GM19328 (cell line): ENCODE data around the gene SCAMP3.

Experiments
- ATAC-seq: cut with Tn5 transposase; IDR thresholded peaks from one replicate; pipeline ENCODE4 v1.9.1; 2021; ENCODE audit warnings: mild to moderate bottlenecking, moderate library complexity; ENCODE audit not compliant: unreplicated experiment

SCAMP3 gene

GRCh38 chr1:155286544-155286943 lies 24.4 kb upstream of the SCAMP3 start:
- no peak for ATAC-seq

- no peak for ATAC-seq
Observed at GRCh38 chr1:155285631-155286044, 23.5 kb upstream of the SCAMP3 start.

- no peak for ATAC-seq
Observed at GRCh38 chr1:155285063-155285462, 22.9 kb upstream of the SCAMP3 start.

GRCh38 chr1:155284476-155284875 lies 22.3 kb upstream of the SCAMP3 start:
- ATAC-seq = no peak

- ATAC-seq = no peak
Observed at GRCh38 chr1:155282488-155283091, 20.4 kb upstream of the SCAMP3 start.

GRCh38 chr1:155279268-155279667 lies 17.1 kb upstream of the SCAMP3 start:
- no peak for ATAC-seq

GRCh38 chr1:155278689-155279160 lies 16.6 kb upstream of the SCAMP3 start:
- no peak for ATAC-seq

DNA sequence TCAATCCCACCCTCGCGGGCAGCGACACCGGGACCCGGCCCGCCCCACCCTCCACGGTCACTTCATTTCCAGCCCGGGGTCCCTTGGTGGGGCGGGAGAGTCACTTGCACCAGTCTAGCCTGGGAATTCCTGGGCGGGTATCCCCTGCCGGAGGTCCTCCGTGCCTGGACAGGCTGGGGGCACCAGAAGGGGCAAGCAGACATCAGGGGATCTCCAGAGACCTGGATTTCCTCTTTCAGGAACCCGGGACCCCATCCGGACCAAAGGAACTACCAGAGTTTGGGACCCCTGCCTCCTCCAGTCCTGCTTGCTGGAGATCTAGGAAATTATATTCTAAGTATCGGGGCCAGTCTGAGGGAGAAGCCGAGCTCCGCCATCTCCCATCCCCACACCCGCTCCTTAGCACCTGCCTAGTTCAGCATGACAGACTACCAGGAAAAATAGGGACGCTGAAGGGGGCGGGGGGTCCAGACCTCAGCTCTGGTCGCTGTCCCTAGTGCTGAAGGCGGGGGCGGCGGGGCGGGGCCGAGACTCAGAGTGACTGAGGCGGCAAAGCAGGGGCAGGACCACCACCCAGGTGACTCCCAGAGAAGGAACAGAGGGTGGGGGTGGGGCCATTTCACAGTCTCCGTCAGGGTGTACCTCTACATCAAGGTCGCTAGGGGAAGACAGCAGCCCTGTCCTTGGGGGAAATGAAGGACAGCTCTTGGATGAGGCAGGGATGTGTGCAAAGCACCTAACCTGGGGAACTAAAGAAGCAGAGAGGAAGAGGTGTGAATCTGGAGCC lies 15.9 kb upstream of the SCAMP3 start:
- ATAC-seq = no peak

DNA sequence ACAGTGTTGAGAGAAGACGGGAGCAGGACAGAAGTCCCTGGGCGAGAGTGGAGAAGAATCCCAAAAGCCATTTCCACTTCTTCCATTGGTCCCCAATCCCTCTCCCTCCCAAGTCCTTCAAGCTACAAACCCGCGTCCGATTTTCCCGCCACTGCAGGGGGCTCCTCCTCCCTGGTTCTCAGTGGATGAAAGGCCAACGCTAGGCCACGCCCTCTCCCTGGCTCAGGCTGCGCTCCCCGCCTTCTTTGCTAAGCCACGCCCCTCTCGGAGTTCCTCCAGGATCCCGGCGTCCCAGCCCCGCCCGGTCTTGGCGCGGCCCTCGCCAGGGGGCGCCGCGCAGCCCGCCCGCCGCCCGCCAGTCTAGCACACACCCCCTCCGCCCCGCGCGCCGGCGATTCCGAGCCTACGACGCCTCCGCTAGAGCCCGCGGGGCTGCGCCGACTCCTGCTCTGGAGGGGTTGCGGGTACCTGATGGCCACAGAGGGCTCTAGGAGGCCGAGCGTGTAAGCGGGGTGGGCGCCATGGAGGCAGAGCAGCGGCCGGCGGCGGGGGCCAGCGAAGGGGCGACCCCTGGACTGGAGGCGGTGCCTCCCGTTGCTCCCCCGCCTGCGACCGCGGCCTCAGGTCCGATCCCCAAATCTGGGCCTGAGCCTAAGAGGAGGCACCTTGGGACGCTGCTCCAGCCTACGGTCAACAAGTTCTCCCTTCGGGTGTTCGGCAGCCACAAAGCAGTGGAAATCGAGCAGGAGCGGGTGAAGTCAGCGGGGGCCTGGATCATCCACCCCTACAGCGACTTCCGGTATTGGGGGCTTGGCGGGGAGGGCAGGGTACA lies 15.1 kb upstream of the SCAMP3 start, which contains the start of gene HCN3:
HCN3 (plus strand) TSS at position 394 of the 832 bp plus-strand sequence; CDS start at position 522, 128 bp downstream.
- peak; percentile 60 for ATAC-seq

DNA sequence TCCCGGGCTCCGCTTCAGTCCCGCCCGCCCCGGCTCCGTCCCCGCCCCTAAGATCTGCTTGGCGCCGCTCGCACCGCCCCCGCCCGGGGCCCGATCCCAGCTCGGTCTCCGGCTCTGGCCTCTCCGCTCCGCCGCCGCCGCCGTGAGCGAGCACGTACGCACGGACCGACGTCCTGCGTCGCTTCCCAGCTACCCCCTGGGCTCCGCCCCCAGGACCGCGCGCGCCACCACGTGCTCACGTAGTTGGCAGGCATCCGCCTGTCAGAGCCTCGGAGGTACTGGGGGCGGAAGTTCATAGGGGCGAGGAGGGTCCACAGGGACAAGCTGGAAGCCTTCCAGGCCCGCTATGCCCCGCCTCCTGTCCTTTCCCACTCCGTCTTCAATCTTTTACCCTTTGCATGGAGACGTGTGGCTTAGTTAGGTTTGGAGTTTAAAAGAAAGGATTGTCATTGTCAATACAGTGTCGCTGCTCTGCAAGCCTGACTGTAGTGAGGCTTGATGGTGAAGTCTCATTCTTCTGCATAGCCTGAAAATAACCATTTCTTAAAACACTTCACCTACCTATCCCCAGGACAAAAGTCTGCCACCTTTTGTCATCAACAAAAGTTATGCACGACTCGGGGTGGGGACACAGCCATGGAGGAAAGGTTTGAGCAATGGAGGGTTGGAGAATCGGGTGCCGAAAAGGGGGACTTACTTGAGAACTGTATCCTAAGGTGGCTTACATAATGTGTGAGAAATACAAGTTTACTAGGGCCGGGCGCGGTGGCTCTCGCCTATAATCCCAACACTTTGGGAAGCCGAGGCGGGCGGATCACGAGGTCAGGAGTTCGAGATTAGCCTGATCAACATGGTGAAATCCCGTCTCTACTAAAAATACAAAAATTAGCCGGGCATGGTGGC lies 11.4 kb upstream of the SCAMP3 start, which contains the start of gene CLK2:
CLK2 (minus strand) TSS at position 162 of the 903 bp plus-strand sequence. CDS start 2,527 bp downstream, outside the sequence.
- peak; percentile 66 for ATAC-seq

- ATAC-seq = peak; percentile 25
Observed at GRCh38 chr1:155272466-155273342, 10.5 kb upstream of the SCAMP3 start.

GRCh38 chr1:155269381-155269780 lies 7.2 kb upstream of the SCAMP3 start:
- ATAC-seq = no peak

GRCh38 chr1:155268630-155269029 lies 6.5 kb upstream of the SCAMP3 start:
- no peak for ATAC-seq

- no peak for ATAC-seq
Observed at GRCh38 chr1:155267373-155267772, 5.2 kb upstream of the SCAMP3 start.

DNA sequence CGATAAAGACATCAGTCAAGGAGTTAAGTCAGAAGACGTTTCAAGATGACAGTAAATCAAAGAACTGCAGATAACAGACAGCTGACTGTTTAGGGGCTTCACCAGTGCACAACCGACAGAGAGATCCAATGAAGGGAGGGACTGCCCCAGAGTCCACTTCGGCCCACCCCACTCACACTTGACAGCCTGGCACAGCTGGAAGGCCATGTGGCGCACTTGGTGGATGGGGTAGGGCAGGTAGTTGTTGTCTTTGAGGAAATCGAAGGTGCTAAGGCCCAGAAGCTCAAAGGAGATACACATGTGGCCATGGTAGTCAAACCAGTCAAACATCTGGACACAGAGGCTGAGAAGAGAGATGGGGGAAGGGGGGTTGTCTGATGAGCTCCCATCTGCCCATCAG lies 4.4 kb upstream of the SCAMP3 start:
- ATAC-seq = no peak

DNA sequence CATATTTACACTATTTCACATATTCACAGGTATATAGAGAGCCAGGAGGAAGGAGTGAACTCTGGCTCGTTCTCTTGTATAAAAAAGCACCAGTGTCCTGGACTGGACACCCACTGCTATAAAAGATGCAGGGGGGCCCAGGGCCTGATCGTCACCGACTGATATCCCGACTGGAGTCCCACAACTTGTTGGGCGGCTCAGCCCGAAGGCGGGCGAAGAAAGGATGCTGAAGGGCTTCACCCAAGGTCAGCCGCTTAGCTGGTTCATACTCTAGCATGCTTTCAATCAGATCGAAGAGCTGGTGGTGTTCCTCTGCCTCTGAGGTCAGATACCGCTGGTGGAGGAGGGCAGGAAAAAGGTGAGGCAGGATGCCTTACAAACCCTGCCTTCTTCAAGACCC lies 907 bp upstream of the SCAMP3 start:
- no peak for ATAC-seq

DNA sequence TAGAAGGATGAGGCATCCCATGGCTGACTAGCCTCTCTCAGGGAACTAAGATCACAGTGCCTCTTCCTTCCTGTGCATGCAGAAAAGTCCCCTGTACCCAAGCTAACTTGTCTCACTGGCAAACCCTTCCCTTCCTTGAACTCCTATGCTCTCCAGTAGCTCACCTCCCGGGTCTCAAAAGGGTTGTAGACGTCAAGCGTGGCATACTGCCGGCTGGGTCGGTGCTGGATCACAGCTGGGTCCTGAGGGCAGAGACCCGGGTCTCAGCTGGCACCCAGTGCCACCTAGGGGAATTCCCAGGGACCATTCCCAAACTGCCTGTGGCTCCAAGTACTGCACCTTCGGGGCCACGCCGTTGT lies 688 bp downstream of the SCAMP3 start:
- no peak for ATAC-seq

DNA sequence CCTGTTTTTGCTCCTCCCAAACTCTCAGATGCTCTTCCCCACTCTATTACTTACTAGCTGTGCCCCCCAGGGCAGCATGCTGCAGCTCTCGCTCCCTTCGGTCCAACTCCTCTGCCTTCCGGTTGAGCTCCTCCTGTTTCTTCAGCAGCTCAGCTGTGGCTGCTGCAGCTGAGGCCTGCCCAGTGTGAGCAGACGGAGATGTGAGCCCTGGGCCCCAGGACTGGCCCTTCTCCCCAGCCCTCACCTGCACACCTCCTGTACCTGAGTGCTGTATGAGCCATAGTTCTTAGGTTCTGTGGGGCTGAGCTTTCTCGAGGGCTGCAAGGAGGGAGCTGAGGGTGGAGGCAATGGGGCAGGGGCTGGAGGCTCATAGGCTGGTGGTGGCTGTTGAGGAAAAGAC lies 1.9 kb downstream of the SCAMP3 start:
- ATAC-seq = no peak
